Measurements from ENCODE around the gene SRD5A3. TPM values are rescaled to one million over a fixed set of nuclear protein-coding genes. Genes with fewer than 3 reads are reported as not detected.

SRD5A3 gene
- total RNA-seq, 1 experiment from 2014 or later = 24.0 TPM

- TF ChIP-seq, protein P1, sequence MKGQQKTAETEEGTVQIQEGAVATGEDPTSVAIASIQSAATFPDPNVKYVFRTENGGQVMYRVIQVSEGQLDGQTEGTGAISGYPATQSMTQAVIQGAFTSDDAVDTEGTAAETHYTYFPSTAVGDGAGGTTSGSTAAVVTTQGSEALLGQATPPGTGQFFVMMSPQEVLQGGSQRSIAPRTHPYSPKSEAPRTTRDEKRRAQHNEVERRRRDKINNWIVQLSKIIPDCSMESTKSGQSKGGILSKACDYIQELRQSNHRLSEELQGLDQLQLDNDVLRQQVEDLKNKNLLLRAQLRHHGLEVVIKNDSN (CRISPR knock-in tag; IDR thresholded peaks at IDR 0.05) = no peak
- TF ChIP-seq NR3C1 (CRISPR knock-in tag; conservative IDR thresholded peaks at IDR 0.05; ENCODE audit: low read depth) (no peak), CTCF (IDR thresholded peaks at IDR 0.05) (no peak), ATF1 (CRISPR knock-in tag; IDR thresholded peaks at IDR 0.05) (no peak)
- TF ChIP-seq, protein P2, sequence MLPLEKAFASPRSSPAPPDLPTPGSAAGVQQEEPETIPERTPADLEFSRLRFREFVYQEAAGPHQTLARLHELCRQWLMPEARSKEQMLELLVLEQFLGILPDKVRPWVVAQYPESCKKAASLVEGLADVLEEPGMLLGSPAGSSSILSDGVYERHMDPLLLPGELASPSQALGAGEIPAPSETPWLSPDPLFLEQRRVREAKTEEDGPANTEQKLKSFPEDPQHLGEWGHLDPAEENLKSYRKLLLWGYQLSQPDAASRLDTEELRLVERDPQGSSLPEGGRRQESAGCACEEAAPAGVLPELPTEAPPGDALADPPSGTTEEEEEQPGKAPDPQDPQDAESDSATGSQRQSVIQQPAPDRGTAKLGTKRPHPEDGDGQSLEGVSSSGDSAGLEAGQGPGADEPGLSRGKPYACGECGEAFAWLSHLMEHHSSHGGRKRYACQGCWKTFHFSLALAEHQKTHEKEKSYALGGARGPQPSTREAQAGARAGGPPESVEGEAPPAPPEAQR (CRISPR knock-in tag; IDR thresholded peaks at IDR 0.05) = no peak
- TF ChIP-seq, protein P3, sequence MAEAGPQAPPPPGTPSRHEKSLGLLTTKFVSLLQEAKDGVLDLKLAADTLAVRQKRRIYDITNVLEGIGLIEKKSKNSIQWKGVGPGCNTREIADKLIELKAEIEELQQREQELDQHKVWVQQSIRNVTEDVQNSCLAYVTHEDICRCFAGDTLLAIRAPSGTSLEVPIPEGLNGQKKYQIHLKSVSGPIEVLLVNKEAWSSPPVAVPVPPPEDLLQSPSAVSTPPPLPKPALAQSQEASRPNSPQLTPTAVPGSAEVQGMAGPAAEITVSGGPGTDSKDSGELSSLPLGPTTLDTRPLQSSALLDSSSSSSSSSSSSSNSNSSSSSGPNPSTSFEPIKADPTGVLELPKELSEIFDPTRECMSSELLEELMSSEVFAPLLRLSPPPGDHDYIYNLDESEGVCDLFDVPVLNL (CRISPR knock-in tag; IDR thresholded peaks at IDR 0.05; ENCODE audit: borderline replicate concordance, low read depth) = no peak
- TF ChIP-seq, protein P4, sequence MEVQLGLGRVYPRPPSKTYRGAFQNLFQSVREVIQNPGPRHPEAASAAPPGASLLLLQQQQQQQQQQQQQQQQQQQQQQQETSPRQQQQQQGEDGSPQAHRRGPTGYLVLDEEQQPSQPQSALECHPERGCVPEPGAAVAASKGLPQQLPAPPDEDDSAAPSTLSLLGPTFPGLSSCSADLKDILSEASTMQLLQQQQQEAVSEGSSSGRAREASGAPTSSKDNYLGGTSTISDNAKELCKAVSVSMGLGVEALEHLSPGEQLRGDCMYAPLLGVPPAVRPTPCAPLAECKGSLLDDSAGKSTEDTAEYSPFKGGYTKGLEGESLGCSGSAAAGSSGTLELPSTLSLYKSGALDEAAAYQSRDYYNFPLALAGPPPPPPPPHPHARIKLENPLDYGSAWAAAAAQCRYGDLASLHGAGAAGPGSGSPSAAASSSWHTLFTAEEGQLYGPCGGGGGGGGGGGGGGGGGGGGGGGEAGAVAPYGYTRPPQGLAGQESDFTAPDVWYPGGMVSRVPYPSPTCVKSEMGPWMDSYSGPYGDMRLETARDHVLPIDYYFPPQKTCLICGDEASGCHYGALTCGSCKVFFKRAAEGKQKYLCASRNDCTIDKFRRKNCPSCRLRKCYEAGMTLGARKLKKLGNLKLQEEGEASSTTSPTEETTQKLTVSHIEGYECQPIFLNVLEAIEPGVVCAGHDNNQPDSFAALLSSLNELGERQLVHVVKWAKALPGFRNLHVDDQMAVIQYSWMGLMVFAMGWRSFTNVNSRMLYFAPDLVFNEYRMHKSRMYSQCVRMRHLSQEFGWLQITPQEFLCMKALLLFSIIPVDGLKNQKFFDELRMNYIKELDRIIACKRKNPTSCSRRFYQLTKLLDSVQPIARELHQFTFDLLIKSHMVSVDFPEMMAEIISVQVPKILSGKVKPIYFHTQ (CRISPR knock-in tag; IDR thresholded peaks at IDR 0.05) = no peak
These were observed 34.5 kb downstream of the SRD5A3 start (continued) for GRCh38 chr4:55380576-55380975.

- Mint-ChIP-seq H3K4me1 (peaks cover 4% of the 10 kb centered on the region), H3K36me3 (no peaks in the 10 kb centered on the region), H3K9me3 (no peaks in the 10 kb centered on the region), H3K27ac (no peak overlapping the region), H3K4me3 (no peak overlapping the region), H3K27me3 (ENCODE audit: low read depth) (no peaks in the 10 kb centered on the region)
- ATAC-seq (no peak), DNase-seq (ENCODE audit: low spot score) (no peak)
- CTCF ChIA-PET = no interaction called here
- POLR2A ChIA-PET = no interaction called here
- no peak for TF ChIP-seq STAT6 (CRISPR knock-in tag; conservative IDR thresholded peaks at IDR 0.05; ENCODE audit: low read depth)
- TF ChIP-seq NFATC4 (CRISPR knock-in tag; IDR thresholded peaks at IDR 0.05) = no peak
- TF ChIP-seq ZNF396 (CRISPR knock-in tag; IDR thresholded peaks at IDR 0.05; ENCODE audit: borderline replicate concordance) = no peak
- TF ChIP-seq TP53 (CRISPR knock-in tag; IDR thresholded peaks at IDR 0.05) = no peak
- TF ChIP-seq, protein P5, sequence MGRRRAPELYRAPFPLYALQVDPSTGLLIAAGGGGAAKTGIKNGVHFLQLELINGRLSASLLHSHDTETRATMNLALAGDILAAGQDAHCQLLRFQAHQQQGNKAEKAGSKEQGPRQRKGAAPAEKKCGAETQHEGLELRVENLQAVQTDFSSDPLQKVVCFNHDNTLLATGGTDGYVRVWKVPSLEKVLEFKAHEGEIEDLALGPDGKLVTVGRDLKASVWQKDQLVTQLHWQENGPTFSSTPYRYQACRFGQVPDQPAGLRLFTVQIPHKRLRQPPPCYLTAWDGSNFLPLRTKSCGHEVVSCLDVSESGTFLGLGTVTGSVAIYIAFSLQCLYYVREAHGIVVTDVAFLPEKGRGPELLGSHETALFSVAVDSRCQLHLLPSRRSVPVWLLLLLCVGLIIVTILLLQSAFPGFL (CRISPR knock-in tag; IDR thresholded peaks at IDR 0.05; ENCODE audit: borderline replicate concordance) = no peak
- no peak for TF ChIP-seq ZNF423 (CRISPR knock-in tag; IDR thresholded peaks at IDR 0.05)
- no peak for TF ChIP-seq ERG (CRISPR knock-in tag; IDR thresholded peaks at IDR 0.05)
- TF ChIP-seq JUN (CRISPR knock-in tag; IDR thresholded peaks at IDR 0.05) = no peak
- no peak for TF ChIP-seq HMGXB4 (CRISPR knock-in tag; IDR thresholded peaks at IDR 0.05)
- TF ChIP-seq, protein P6, sequence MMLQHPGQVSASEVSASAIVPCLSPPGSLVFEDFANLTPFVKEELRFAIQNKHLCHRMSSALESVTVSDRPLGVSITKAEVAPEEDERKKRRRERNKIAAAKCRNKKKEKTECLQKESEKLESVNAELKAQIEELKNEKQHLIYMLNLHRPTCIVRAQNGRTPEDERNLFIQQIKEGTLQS (CRISPR knock-in tag; conservative IDR thresholded peaks at IDR 0.05) = no peak
- TF ChIP-seq PRRX2 (CRISPR knock-in tag; IDR thresholded peaks at IDR 0.05) = no peak
These were observed 35.5 kb downstream of the SRD5A3 start for GRCh38 chr4:55381502-55381901.

Measured in WTC11 (cell line).